GM23338 (cell line): ENCODE data around the gene SYNPO2. TPM values are rescaled to one million over a fixed set of nuclear protein-coding genes. Genes with fewer than 3 reads are reported as not detected.

ENCODE experiments used
- ATAC-seq: fragments of 200-7000 bp; cut with Tn5 transposase; 3 replicates; pipeline ENCODE4 v1.9.1; 2020
- DNase-seq: peaks from one replicate; pipeline ENCODE4 v3.0.0-alpha.2; 2015; ENCODE audit warnings: low spot score
- H2AFZ ChIP-seq: fragments of 200-600 bp; sonication (generic); 2 replicates; pipeline ENCODE4 v1.8.0; 2016; ENCODE audit warnings: antibody characterized with exemption, mild to moderate bottlenecking, moderate library complexity
- H3F3A ChIP-seq: fragments of 200-600 bp; sonication (generic); replicated peaks from 2 replicates; pipeline ENCODE4 v1.8.0; 2017; ENCODE audit warnings: antibody characterized with exemption, mixed run types, low read depth
- H3K27ac ChIP-seq: fragments of 200-600 bp; sonication (generic); 2 replicates; pipeline ENCODE4 v1.6.1; 2016; ENCODE audit warnings: low read depth
- H3K27me3 ChIP-seq: fragments of 200-600 bp; sonication (generic); 2 replicates; pipeline ENCODE4 v1.8.0; 2016; ENCODE audit warnings: mild to moderate bottlenecking, mixed run types, moderate library complexity; ENCODE audit not compliant: insufficient read depth
- H3K36me3 ChIP-seq: fragments of 200-600 bp; sonication (generic); 2 replicates; pipeline ENCODE4 v1.8.0; 2016; ENCODE audit warnings: mild to moderate bottlenecking; ENCODE audit not compliant: insufficient read depth
- H3K4me1 ChIP-seq: fragments of 200-600 bp; sonication (generic); 2 replicates; pipeline ENCODE4 v1.8.0; 2016; ENCODE audit warnings: mild to moderate bottlenecking, moderate library complexity; ENCODE audit not compliant: insufficient read depth
- H3K4me2 ChIP-seq: fragments of 200-600 bp; sonication (generic); 2 replicates; pipeline ENCODE4 v1.7.1; 2017; ENCODE audit warnings: mixed run types
- H3K4me3 ChIP-seq: fragments of 200-600 bp; sonication (generic); 2 replicates; pipeline ENCODE4 v1.6.1; 2016; ENCODE audit warnings: mixed run types
- H3K79me2 ChIP-seq: fragments of 200-600 bp; sonication (generic); replicated peaks from 2 replicates; pipeline ENCODE4 v1.8.0; 2017; ENCODE audit warnings: mild to moderate bottlenecking; ENCODE audit not compliant: insufficient read depth
- H3K9me2 ChIP-seq: fragments of 200-600 bp; sonication (generic); 2 replicates; pipeline ENCODE4 v1.8.0; 2017; ENCODE audit not compliant: insufficient read depth
- H4K20me1 ChIP-seq: fragments of 200-600 bp; sonication (generic); replicated peaks from 2 replicates; pipeline ENCODE4 v1.8.0; 2017; ENCODE audit warnings: mild to moderate bottlenecking; ENCODE audit not compliant: insufficient read depth
- H3K27ac Mint-ChIP-seq: 2 replicates; pipeline ENCODE4 v1.8.0; 2020; ENCODE audit warnings: inconsistent platforms, mild to moderate bottlenecking, moderate library complexity, mixed read lengths
- H3K27me3 Mint-ChIP-seq: 3 replicates; pipeline ENCODE4 v1.8.0; 2022; ENCODE audit warnings: low read depth, mild to moderate bottlenecking, moderate library complexity, mixed read lengths, inconsistent platforms; ENCODE audit not compliant: insufficient read depth, poor library complexity
- H3K36me3 Mint-ChIP-seq: 3 replicates; pipeline ENCODE4 v1.8.0; 2021; ENCODE audit warnings: low read depth, mild to moderate bottlenecking, inconsistent platforms, moderate library complexity, mixed read lengths
- H3K4me1 Mint-ChIP-seq: 3 replicates; pipeline ENCODE4 v1.8.0; 2020; ENCODE audit warnings: mild to moderate bottlenecking, inconsistent platforms, mixed read lengths
- H3K4me3 Mint-ChIP-seq: 3 replicates; pipeline ENCODE4 v1.8.0; 2021; ENCODE audit warnings: moderate library complexity, mild to moderate bottlenecking, inconsistent platforms, mixed read lengths
- H3K9me3 Mint-ChIP-seq: 3 replicates; pipeline ENCODE4 v1.8.0; 2020; ENCODE audit warnings: moderate library complexity, mild to moderate bottlenecking, inconsistent platforms, mixed read lengths
- CTCF ChIP-seq, 2 experiments: fragments of 200-600 bp in 1 of 2; sonication (generic) in 1 of 2; conservative IDR thresholded peaks; 2 replicates each; pipeline versions ENCODE4 v1.5.1 to v1.6.1; 2016 to 2017; ENCODE audit warnings: antibody characterized with exemption in 2 of 2, low read depth in 2 of 2, mild to moderate bottlenecking in 2 of 2, moderate library complexity in 1 of 2
- EZH2 ChIP-seq: fragments of 200-600 bp; sonication (generic); IDR thresholded peaks from one replicate; pipeline ENCODE4 v1.8.0; 2017; ENCODE audit warnings: antibody characterized with exemption, mild to moderate bottlenecking, low read depth; ENCODE audit not compliant: unreplicated experiment
- polyA plus RNA-seq: library from polyadenylated mRNA; unstranded; fragments of >200 nt; fragmentation: Nextera tagmentation; extraction: Ambion mirVana; gene quantifications from 2 replicates; pipeline ENCODE4 v1.2.1, GENCODE V29; 2016
- total RNA-seq: library from RNA; depleted of rRNA; stranded (reverse); fragments of >200 nt; shearing (Covaris generic); gene quantifications from 2 replicates; pipeline ENCODE4 v1.2.3, GENCODE V29; 2014
- TF ChIP-seq, protein P1 (sequence below): fragments of 250-450 bp; sonication (Bioruptor Pico); IDR thresholded peaks from 2 replicates; pipeline ENCODE4 v1.5.0; 2020; ENCODE audit warnings: mild to moderate bottlenecking, moderate library complexity

Gene SYNPO2
- total and polyA plus RNA-seq, 2 experiments from 2014 or later, result 2.1 to 3.4 TPM

GRCh38 chr4:118865091-118865708 is 23.5 kb upstream of the SYNPO2 start:
- no peaks in the 10 kb centered on the region for H3K9me3 Mint-ChIP-seq
- Histone ChIP-seq H3K27me3 (no peaks in the 10 kb centered on the region), H3K4me3 (no peak overlapping the region), H3K4me2 (peak overlapping the region; percentile 9; the same call in 1 of the 2 replicates), H3K27ac (no peak overlapping the region), H3K79me2 (no peaks in the 10 kb centered on the region), H4K20me1 (no peaks in the 10 kb centered on the region), H3F3A (no peaks in the 10 kb centered on the region), H3K9me2 (no peaks in the 10 kb centered on the region), H2AFZ (0 out of 2 replicates have a peak overlapping the region, but pooled peaks have one; percentile 1), H3K4me1 (peaks cover 29% of the 10 kb centered on the region), H3K36me3 (no peaks in the 10 kb centered on the region)
- TF ChIP-seq EZH2, result no peak
- TF ChIP-seq, protein P1, sequence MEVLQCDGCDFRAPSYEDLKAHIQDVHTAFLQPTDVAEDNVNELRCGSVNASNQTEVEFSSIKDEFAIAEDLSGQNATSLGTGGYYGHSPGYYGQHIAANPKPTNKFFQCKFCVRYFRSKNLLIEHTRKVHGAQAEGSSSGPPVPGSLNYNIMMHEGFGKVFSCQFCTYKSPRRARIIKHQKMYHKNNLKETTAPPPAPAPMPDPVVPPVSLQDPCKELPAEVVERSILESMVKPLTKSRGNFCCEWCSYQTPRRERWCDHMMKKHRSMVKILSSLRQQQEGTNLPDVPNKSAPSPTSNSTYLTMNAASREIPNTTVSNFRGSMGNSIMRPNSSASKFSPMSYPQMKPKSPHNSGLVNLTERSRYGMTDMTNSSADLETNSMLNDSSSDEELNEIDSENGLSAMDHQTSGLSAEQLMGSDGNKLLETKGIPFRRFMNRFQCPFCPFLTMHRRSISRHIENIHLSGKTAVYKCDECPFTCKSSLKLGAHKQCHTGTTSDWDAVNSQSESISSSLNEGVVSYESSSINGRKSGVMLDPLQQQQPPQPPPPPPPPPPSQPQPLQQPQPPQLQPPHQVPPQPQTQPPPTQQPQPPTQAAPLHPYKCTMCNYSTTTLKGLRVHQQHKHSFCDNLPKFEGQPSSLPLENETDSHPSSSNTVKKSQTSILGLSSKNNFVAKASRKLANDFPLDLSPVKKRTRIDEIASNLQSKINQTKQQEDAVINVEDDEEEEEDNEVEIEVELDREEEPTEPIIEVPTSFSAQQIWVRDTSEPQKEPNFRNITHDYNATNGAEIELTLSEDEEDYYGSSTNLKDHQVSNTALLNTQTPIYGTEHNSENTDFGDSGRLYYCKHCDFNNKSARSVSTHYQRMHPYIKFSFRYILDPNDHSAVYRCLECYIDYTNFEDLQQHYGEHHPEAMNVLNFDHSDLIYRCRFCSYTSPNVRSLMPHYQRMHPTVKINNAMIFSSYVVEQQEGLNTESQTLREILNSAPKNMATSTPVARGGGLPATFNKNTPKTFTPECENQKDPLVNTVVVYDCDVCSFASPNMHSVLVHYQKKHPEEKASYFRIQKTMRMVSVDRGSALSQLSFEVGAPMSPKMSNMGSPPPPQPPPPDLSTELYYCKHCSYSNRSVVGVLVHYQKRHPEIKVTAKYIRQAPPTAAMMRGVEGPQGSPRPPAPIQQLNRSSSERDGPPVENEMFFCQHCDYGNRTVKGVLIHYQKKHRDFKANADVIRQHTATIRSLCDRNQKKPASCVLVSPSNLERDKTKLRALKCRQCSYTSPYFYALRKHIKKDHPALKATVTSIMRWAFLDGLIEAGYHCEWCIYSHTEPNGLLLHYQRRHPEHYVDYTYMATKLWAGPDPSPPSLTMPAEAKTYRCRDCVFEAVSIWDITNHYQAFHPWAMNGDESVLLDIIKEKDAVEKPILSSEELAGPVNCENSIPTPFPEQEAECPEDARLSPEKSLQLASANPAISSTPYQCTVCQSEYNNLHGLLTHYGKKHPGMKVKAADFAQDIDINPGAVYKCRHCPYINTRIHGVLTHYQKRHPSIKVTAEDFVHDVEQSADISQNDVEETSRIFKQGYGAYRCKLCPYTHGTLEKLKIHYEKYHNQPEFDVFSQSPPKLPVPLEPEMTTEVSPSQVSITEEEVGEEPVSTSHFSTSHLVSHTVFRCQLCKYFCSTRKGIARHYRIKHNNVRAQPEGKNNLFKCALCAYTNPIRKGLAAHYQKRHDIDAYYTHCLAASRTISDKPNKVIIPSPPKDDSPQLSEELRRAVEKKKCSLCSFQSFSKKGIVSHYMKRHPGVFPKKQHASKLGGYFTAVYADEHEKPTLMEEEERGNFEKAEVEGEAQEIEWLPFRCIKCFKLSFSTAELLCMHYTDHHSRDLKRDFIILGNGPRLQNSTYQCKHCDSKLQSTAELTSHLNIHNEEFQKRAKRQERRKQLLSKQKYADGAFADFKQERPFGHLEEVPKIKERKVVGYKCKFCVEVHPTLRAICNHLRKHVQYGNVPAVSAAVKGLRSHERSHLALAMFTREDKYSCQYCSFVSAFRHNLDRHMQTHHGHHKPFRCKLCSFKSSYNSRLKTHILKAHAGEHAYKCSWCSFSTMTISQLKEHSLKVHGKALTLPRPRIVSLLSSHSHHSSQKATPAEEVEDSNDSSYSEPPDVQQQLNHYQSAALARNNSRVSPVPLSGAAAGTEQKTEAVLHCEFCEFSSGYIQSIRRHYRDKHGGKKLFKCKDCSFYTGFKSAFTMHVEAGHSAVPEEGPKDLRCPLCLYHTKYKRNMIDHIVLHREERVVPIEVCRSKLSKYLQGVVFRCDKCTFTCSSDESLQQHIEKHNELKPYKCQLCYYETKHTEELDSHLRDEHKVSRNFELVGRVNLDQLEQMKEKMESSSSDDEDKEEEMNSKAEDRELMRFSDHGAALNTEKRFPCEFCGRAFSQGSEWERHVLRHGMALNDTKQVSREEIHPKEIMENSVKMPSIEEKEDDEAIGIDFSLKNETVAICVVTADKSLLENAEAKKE (CRISPR knock-in tag), result peak; percentile 77; the same call in 1 of the 2 replicates
- TF ChIP-seq CTCF (conservative IDR thresholded peaks at IDR 0.05; ENCODE audit: low read depth in 2 of 2), result peak; percentile 78 to 89
- peaks cover 8% of the 10 kb centered on the region for H3K4me1 Mint-ChIP-seq
- H3K36me3 Mint-ChIP-seq, result no peaks in the 10 kb centered on the region
- DNase-seq (peak; percentile 80), ATAC-seq (peak; percentile 99)
- no peaks in the 10 kb centered on the region for H3K27me3 Mint-ChIP-seq
- H3K4me3 Mint-ChIP-seq, result no peak overlapping the region
- H3K27ac Mint-ChIP-seq, result no peak overlapping the region
